ENCODE measurements around the gene EPAS1. TPM values are rescaled to one million over a fixed set of nuclear protein-coding genes. Genes with fewer than 3 reads are reported as not detected.

Gene EPAS1
- total and polyA plus RNA-seq, 2 of the 13 experiments (the other 11 are each of a cell fraction or from before 2014, with no cell fraction given), result 47.1 to 182 TPM

DNA sequence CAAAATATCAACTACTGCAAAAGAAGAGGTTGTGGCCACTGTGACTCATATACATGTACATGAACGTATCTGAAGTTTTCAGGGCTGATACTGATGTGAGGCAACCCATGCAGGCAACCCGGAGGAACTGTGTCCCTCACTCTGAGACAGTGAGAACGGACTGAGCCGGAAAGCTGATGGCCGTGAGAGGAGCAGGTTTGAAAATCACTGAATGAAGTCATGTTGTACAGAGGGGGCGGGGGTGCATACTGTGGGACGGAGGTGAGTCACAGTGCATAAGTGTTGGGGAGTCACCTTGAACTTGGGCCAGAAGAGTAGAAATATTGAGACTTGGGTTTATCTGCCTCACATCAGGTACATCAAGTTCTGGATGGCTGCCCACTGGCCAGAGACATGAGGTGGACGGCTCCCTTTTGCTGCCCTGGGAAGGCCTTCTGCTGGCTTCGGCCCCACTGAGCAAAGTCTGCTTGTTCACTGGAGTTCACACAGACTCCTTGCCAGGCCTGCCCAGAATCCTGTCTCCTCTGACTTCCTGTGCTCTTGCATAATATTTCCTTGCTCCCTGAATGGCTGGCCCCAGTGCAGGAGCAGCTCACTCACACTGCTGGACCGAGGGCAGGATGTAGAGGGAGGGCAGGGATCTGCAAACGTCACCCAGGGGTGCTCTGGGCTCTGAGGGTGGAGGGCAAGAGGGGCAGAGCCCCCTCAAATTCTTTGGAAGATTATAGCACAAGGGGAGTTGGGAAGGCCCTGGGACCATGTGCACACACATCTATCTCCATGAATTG, 18.1 kb downstream of the EPAS1 start (continued):
- TF ChIP-seq ZNF674 (CRISPR knock-in tag; IDR thresholded peaks at IDR 0.05; ENCODE audit: low read depth) (no peak), MEF2D (CRISPR knock-in tag; IDR thresholded peaks at IDR 0.05) (peak; percentile 95), ZSCAN20 (CRISPR knock-in tag; IDR thresholded peaks at IDR 0.05; ENCODE audit: borderline replicate concordance) (peak; percentile 33; the same call in 1 of the 2 replicates), ZNF335 (CRISPR knock-in tag; IDR thresholded peaks at IDR 0.05) (peak; percentile 68; the same call in 1 of the 2 replicates), NFKB2 (CRISPR knock-in tag; IDR thresholded peaks at IDR 0.05; ENCODE audit: borderline replicate concordance) (peak; percentile 87), ZNF354B (CRISPR knock-in tag; IDR thresholded peaks at IDR 0.05) (0 out of 2 replicates have a peak, but pooled peaks have one; percentile 16), ZNF232 (CRISPR knock-in tag; IDR thresholded peaks at IDR 0.05; ENCODE audit: borderline replicate concordance) (peak; percentile 66; the same call in 1 of the 2 replicates), KLF16 (CRISPR knock-in tag; IDR thresholded peaks at IDR 0.05) (peak in 1 of 2 experiments; percentile 97; a peak in 2 of 4 replicates), NR2C2 (CRISPR knock-in tag; IDR thresholded peaks at IDR 0.05; ENCODE audit: borderline replicate concordance) (peak; percentile 56; the same call in 1 of the 2 replicates), KLF12 (CRISPR knock-in tag; IDR thresholded peaks at IDR 0.05; ENCODE audit: borderline replicate concordance) (0 out of 2 replicates have a peak, but pooled peaks have one; percentile 38), ZSCAN29 (CRISPR knock-in tag; conservative IDR thresholded peaks at IDR 0.05) (peak; percentile 93), PRMT3 (CRISPR knock-in tag; IDR thresholded peaks at IDR 0.05; ENCODE audit: borderline replicate concordance, low read depth) (no peak), NCOA1 (CRISPR knock-in tag; IDR thresholded peaks at IDR 0.05) (peak; percentile 58; the same call in 1 of the 2 replicates), HNRNPH1 (optimal IDR thresholded peaks at IDR 0.05; ENCODE audit: low read depth, low read length) (no peak), ZNF547 (CRISPR knock-in tag; IDR thresholded peaks at IDR 0.05) (no peak; the same call in 1 of the 2 replicates), KAT7 (CRISPR knock-in tag; IDR thresholded peaks at IDR 0.05; ENCODE audit: borderline replicate concordance) (peak; percentile 89; the same call in 1 of the 2 replicates), MED1 (CRISPR knock-in tag; IDR thresholded peaks at IDR 0.05) (peak; percentile 96), AKAP8 (CRISPR knock-in tag; IDR thresholded peaks at IDR 0.05) (peak; percentile 89)
- TF ChIP-seq, protein P1, sequence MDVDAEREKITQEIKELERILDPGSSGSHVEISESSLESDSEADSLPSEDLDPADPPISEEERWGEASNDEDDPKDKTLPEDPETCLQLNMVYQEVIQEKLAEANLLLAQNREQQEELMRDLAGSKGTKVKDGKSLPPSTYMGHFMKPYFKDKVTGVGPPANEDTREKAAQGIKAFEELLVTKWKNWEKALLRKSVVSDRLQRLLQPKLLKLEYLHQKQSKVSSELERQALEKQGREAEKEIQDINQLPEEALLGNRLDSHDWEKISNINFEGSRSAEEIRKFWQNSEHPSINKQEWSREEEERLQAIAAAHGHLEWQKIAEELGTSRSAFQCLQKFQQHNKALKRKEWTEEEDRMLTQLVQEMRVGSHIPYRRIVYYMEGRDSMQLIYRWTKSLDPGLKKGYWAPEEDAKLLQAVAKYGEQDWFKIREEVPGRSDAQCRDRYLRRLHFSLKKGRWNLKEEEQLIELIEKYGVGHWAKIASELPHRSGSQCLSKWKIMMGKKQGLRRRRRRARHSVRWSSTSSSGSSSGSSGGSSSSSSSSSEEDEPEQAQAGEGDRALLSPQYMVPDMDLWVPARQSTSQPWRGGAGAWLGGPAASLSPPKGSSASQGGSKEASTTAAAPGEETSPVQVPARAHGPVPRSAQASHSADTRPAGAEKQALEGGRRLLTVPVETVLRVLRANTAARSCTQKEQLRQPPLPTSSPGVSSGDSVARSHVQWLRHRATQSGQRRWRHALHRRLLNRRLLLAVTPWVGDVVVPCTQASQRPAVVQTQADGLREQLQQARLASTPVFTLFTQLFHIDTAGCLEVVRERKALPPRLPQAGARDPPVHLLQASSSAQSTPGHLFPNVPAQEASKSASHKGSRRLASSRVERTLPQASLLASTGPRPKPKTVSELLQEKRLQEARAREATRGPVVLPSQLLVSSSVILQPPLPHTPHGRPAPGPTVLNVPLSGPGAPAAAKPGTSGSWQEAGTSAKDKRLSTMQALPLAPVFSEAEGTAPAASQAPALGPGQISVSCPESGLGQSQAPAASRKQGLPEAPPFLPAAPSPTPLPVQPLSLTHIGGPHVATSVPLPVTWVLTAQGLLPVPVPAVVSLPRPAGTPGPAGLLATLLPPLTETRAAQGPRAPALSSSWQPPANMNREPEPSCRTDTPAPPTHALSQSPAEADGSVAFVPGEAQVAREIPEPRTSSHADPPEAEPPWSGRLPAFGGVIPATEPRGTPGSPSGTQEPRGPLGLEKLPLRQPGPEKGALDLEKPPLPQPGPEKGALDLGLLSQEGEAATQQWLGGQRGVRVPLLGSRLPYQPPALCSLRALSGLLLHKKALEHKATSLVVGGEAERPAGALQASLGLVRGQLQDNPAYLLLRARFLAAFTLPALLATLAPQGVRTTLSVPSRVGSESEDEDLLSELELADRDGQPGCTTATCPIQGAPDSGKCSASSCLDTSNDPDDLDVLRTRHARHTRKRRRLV (CRISPR knock-in tag; IDR thresholded peaks at IDR 0.05), result peak; percentile 77; the same call in 1 of the 2 replicates
- TF ChIP-seq, protein P2, sequence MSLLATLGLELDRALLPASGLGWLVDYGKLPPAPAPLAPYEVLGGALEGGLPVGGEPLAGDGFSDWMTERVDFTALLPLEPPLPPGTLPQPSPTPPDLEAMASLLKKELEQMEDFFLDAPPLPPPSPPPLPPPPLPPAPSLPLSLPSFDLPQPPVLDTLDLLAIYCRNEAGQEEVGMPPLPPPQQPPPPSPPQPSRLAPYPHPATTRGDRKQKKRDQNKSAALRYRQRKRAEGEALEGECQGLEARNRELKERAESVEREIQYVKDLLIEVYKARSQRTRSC (CRISPR knock-in tag; IDR thresholded peaks at IDR 0.05; ENCODE audit: low read depth), result no peak
- TF ChIP-seq, protein P3, sequence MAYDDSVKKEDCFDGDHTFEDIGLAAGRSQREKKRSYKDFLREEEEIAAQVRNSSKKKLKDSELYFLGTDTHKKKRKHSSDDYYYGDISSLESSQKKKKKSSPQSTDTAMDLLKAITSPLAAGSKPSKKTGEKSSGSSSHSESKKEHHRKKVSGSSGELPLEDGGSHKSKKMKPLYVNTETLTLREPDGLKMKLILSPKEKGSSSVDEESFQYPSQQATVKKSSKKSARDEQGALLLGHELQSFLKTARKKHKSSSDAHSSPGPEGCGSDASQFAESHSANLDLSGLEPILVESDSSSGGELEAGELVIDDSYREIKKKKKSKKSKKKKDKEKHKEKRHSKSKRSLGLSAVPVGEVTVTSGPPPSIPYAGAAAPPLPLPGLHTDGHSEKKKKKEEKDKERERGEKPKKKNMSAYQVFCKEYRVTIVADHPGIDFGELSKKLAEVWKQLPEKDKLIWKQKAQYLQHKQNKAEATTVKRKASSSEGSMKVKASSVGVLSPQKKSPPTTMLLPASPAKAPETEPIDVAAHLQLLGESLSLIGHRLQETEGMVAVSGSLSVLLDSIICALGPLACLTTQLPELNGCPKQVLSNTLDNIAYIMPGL (CRISPR knock-in tag; IDR thresholded peaks at IDR 0.05; ENCODE audit: borderline replicate concordance in 1 of 2, low read depth in 1 of 2), result peak in 1 of 2 experiments; percentile 82; a peak in 3 of 4 replicates
